GM21526 (cell line): Measurements from ENCODE around the gene NHS.
"Not testable (repeated sequence)": the region's sequence is repeated elsewhere in the genome, so short reads cannot be mapped to it uniquely, and the experiment has no call there.

ENCODE experiments used
- ATAC-seq: cut with Tn5 transposase; IDR thresholded peaks from one replicate; pipeline ENCODE4 v1.9.1; 2021; ENCODE audit warnings: moderate library complexity; ENCODE audit not compliant: unreplicated experiment, low FRiP score

Gene NHS

GRCh38 chrX:17442898-17443297 is 67.9 kb downstream of the NHS start:
- ATAC-seq: no peak

GRCh38 chrX:17443556-17443955 is 68.6 kb downstream of the NHS start:
- ATAC-seq: no peak

- not testable (repeated sequence) for ATAC-seq
Observed at GRCh38 chrX:17446269-17446668, 71.3 kb downstream of the NHS start.

- ATAC-seq: no peak
Observed at GRCh38 chrX:17448188-17448587, 73.2 kb downstream of the NHS start.

- no peak for ATAC-seq
Observed at GRCh38 chrX:17449866-17450265, 74.9 kb downstream of the NHS start.

- no peak for ATAC-seq
Observed at GRCh38 chrX:17453788-17454187, 78.8 kb downstream of the NHS start.

- ATAC-seq: no peak
Observed at GRCh38 chrX:17456526-17456925, 81.5 kb downstream of the NHS start.

- no peak for ATAC-seq
Observed at GRCh38 chrX:17459008-17459611, 84.1 kb downstream of the NHS start.

GRCh38 chrX:17459661-17460060 is 84.7 kb downstream of the NHS start:
- no peak for ATAC-seq

- no peak for ATAC-seq
Observed at GRCh38 chrX:17462881-17463280, 87.9 kb downstream of the NHS start.

GRCh38 chrX:17464194-17464593 is 89.2 kb downstream of the NHS start:
- ATAC-seq: no peak

- no peak for ATAC-seq
Observed at GRCh38 chrX:17465201-17465600, 90.2 kb downstream of the NHS start.

- no peak for ATAC-seq
Observed at GRCh38 chrX:17465802-17466201, 90.8 kb downstream of the NHS start.

GRCh38 chrX:17470136-17470535 is 95.1 kb downstream of the NHS start:
- ATAC-seq: no peak

GRCh38 chrX:17471121-17471520 is 96.1 kb downstream of the NHS start:
- no peak for ATAC-seq

- ATAC-seq: no peak
Observed at GRCh38 chrX:17471861-17472260, 96.9 kb downstream of the NHS start.

- no peak for ATAC-seq
Observed at GRCh38 chrX:17472424-17472823, 97.4 kb downstream of the NHS start.

GRCh38 chrX:17473021-17473420 is 98.0 kb downstream of the NHS start:
- ATAC-seq: no peak

- ATAC-seq: no peak
Observed at GRCh38 chrX:17474892-17475291, 99.9 kb downstream of the NHS start.

GRCh38 chrX:17475449-17476217 is 100.6 kb downstream of the NHS start:
- no peak for ATAC-seq

GRCh38 chrX:17476411-17476810 is 101.4 kb downstream of the NHS start:
- ATAC-seq: no peak

- ATAC-seq: no peak
Observed at GRCh38 chrX:17481086-17481485, 106.1 kb downstream of the NHS start.
